ENCODE results near the gene TUBB.
"Not testable (repeated sequence)": the region's sequence is repeated elsewhere in the genome, so short reads cannot be mapped to it uniquely, and the experiment has no call there.

The TUBB gene

GRCh38 chr6:30741063-30741779 lies 21.1 kb downstream of the TUBB start:
- DNase-seq (ENCODE audit: low read depth): no peak

- no peak for DNase-seq (ENCODE audit: low read depth)
Observed at GRCh38 chr6:30741789-30742315, 21.7 kb downstream of the TUBB start.

- DNase-seq (ENCODE audit: low read depth): no peak
Observed at GRCh38 chr6:30742316-30743098, 22.4 kb downstream of the TUBB start, which contains the start of gene FLOT1. TSS of gene FLOT1 (minus strand) at chr6:30742687. CDS start at chr6:30742189, 498 bp downstream.

- no peak for DNase-seq (ENCODE audit: low read depth)
Observed at GRCh38 chr6:30743099-30744053, 23.2 kb downstream of the TUBB start.

- DNase-seq (ENCODE audit: low read depth): peak; percentile 87
Observed at GRCh38 chr6:30744054-30744805, 24.1 kb downstream of the TUBB start, which contains the start of gene IER3. TSS of gene IER3 (minus strand) at chr6:30744547. CDS start at chr6:30744518, 29 bp downstream.

- DNase-seq (ENCODE audit: low read depth): no peak
Observed at GRCh38 chr6:30747300-30747687, 27.1 kb downstream of the TUBB start.

GRCh38 chr6:30747902-30748769 lies 28.0 kb downstream of the TUBB start:
- no peak for DNase-seq (ENCODE audit: low read depth)

GRCh38 chr6:30748851-30749540 lies 28.8 kb downstream of the TUBB start:
- DNase-seq (ENCODE audit: low read depth): no peak

GRCh38 chr6:30749554-30750378 lies 29.6 kb downstream of the TUBB start:
- DNase-seq (ENCODE audit: low read depth): no peak

GRCh38 chr6:30750379-30750668 lies 30.2 kb downstream of the TUBB start:
- no peak for DNase-seq (ENCODE audit: low read depth)

- DNase-seq (ENCODE audit: low read depth): peak; percentile 99
Observed at GRCh38 chr6:30752157-30752927, 32.2 kb downstream of the TUBB start.

- DNase-seq (ENCODE audit: low read depth): no peak
Observed at GRCh38 chr6:30754631-30755030, 34.5 kb downstream of the TUBB start.

- DNase-seq (ENCODE audit: low read depth): not testable (repeated sequence)
Observed at GRCh38 chr6:30756405-30757003, 36.4 kb downstream of the TUBB start.

- DNase-seq (ENCODE audit: low read depth): no peak
Observed at GRCh38 chr6:30757261-30757904, 37.2 kb downstream of the TUBB start.

- DNase-seq (ENCODE audit: low read depth): peak; percentile 87
Observed at GRCh38 chr6:30759575-30760239, 39.6 kb downstream of the TUBB start.

- DNase-seq (ENCODE audit: low read depth): no peak
Observed at GRCh38 chr6:30760549-30760948, 40.4 kb downstream of the TUBB start.
